ENCODE results near the gene SNX13.
A peak's percentile ranks its signal among the peaks of the same experiment; 100 is the strongest.

SNX13 gene

GRCh38 chr7:17939606-17940301 is 540 bp downstream of the SNX13 start:
- DNase-seq (ENCODE audit: low read depth), result peak; percentile 75
- TF ChIP-seq MAX (IDR thresholded peaks at IDR 0.05; ENCODE audit: low read depth, low read length) (no peak), POLR2A (IDR thresholded peaks at IDR 0.05; ENCODE audit: extremely low read depth, insufficient read length) (no peak), CTCF (IDR thresholded peaks at IDR 0.05; ENCODE audit: low read depth, low read length) (no peak), MYC (IDR thresholded peaks at IDR 0.05; ENCODE audit: low read depth, low read length) (no peak; the same call in 1 of the 2 replicates)
- H3K4me3 ChIP-seq (ENCODE audit: low read depth, low read length), result peak overlapping the region; percentile 87

GRCh38 chr7:17939211-17939605 is 1.1 kb downstream of the SNX13 start:
- no peak for TF ChIP-seq POLR2A (IDR thresholded peaks at IDR 0.05; ENCODE audit: extremely low read depth, insufficient read length)
- TF ChIP-seq CTCF (IDR thresholded peaks at IDR 0.05; ENCODE audit: low read depth, low read length), result no peak
- no peak for TF ChIP-seq MYC (IDR thresholded peaks at IDR 0.05; ENCODE audit: low read depth, low read length)
- no peak for TF ChIP-seq MAX (IDR thresholded peaks at IDR 0.05; ENCODE audit: low read depth, low read length)
- no peak for DNase-seq (ENCODE audit: low read depth)
- H3K4me3 ChIP-seq (ENCODE audit: low read depth, low read length), result peak overlapping the region; percentile 87

- peak overlapping the region; percentile 87 for H3K4me3 ChIP-seq (ENCODE audit: low read depth, low read length)
- DNase-seq (ENCODE audit: low read depth), result no peak
- no peak for TF ChIP-seq POLR2A (IDR thresholded peaks at IDR 0.05; ENCODE audit: extremely low read depth, insufficient read length)
- TF ChIP-seq MAX (IDR thresholded peaks at IDR 0.05; ENCODE audit: low read depth, low read length), result no peak
- TF ChIP-seq MYC (IDR thresholded peaks at IDR 0.05; ENCODE audit: low read depth, low read length), result no peak
- no peak for TF ChIP-seq CTCF (IDR thresholded peaks at IDR 0.05; ENCODE audit: low read depth, low read length)
Observed at GRCh38 chr7:17937506-17938120, 2.7 kb downstream of the SNX13 start.

- no peak overlapping the region for H3K4me3 ChIP-seq (ENCODE audit: low read depth, low read length)
- no peak for TF ChIP-seq POLR2A (IDR thresholded peaks at IDR 0.05; ENCODE audit: extremely low read depth, insufficient read length)
- no peak for TF ChIP-seq CTCF (IDR thresholded peaks at IDR 0.05; ENCODE audit: low read depth, low read length)
- TF ChIP-seq MAX (IDR thresholded peaks at IDR 0.05; ENCODE audit: low read depth, low read length), result no peak
- no peak for TF ChIP-seq MYC (IDR thresholded peaks at IDR 0.05; ENCODE audit: low read depth, low read length)
- DNase-seq (ENCODE audit: low read depth), result no peak
Observed at GRCh38 chr7:17936321-17936720, 4.0 kb downstream of the SNX13 start.

GRCh38 chr7:17934612-17935240 is 5.6 kb downstream of the SNX13 start:
- DNase-seq (ENCODE audit: low read depth), result no peak
- TF ChIP-seq MAX (IDR thresholded peaks at IDR 0.05; ENCODE audit: low read depth, low read length) (no peak), MYC (IDR thresholded peaks at IDR 0.05; ENCODE audit: low read depth, low read length) (no peak), CTCF (IDR thresholded peaks at IDR 0.05; ENCODE audit: low read depth, low read length) (no peak), POLR2A (IDR thresholded peaks at IDR 0.05; ENCODE audit: extremely low read depth, insufficient read length) (no peak)
- no peak overlapping the region for H3K4me3 ChIP-seq (ENCODE audit: low read depth, low read length)
